ENCODE data around the gene ITFG2. TPM values are rescaled to one million over a fixed set of nuclear protein-coding genes. Genes with fewer than 3 reads are reported as not detected.

The ITFG2 gene
- total and polyA plus RNA-seq, 2 experiments from 2014 or later = 20.9 to 23.5 TPM

DNA sequence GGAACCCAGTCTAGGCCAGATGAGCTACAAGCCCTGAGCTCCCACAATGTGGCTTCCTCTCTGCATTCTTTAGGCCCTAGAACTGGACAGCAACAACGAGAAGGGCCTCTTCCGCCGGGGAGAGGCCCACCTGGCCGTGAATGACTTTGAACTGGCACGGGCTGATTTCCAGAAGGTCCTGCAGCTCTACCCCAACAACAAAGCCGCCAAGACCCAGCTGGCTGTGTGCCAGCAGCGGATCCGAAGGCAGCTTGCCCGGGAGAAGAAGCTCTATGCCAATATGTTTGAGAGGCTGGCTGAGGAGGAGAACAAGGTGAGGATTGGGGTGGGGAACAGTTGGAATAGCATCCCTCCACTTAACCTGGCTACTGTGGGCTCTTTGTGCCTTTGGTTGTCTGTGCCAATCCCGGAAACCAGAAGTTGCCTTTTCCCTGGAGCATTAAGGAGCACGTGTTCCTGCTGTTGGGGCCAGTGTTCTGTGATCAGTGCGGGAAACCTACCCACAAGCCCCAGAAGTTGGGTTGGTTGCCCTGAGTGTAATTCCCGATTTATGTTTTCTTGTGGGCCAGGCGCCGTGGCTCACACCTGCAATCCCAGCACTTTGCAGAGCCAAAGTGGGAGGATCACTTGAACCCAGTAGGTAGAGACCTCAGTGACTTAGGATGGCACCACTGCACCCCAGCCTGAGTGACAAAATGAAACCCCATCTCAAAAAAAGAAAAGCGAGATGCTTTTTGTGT lies 11.3 kb upstream of the ITFG2 start:
- no peaks in the 10 kb centered on the region for H3K9me3 ChIP-seq (ENCODE audit: low read depth)
- TF ChIP-seq EZH2 (IDR thresholded peaks at IDR 0.05; ENCODE audit: borderline replicate concordance) (no peak), EZH2phosphoT487 (IDR thresholded peaks at IDR 0.05; ENCODE audit: low read depth, severe bottlenecking, unreplicated experiment) (no peak)
- TF ChIP-seq, protein P1, sequence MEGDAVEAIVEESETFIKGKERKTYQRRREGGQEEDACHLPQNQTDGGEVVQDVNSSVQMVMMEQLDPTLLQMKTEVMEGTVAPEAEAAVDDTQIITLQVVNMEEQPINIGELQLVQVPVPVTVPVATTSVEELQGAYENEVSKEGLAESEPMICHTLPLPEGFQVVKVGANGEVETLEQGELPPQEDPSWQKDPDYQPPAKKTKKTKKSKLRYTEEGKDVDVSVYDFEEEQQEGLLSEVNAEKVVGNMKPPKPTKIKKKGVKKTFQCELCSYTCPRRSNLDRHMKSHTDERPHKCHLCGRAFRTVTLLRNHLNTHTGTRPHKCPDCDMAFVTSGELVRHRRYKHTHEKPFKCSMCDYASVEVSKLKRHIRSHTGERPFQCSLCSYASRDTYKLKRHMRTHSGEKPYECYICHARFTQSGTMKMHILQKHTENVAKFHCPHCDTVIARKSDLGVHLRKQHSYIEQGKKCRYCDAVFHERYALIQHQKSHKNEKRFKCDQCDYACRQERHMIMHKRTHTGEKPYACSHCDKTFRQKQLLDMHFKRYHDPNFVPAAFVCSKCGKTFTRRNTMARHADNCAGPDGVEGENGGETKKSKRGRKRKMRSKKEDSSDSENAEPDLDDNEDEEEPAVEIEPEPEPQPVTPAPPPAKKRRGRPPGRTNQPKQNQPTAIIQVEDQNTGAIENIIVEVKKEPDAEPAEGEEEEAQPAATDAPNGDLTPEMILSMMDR (IDR thresholded peaks at IDR 0.05; ENCODE audit: poor library complexity) = no peak
- peaks cover 24% of the 10 kb centered on the region for H3K79me2 ChIP-seq
- H3K4me2 ChIP-seq = no peak overlapping the region
- no peak for DNase-seq (ENCODE audit: low spot score)
- 94% methylated on average over 16 of the region's 16 CpGs for WGBS (ENCODE audit: low lambda C conversion rate, missing lambda C conversion rate)
- no peak overlapping the region for H2AFZ ChIP-seq
- H3K9me2 ChIP-seq (replicated peaks; ENCODE audit: insufficient read depth) = no peaks in the 10 kb centered on the region
- H3K27me3 ChIP-seq = no peaks in the 10 kb centered on the region
- H3K4me1 ChIP-seq (ENCODE audit: insufficient read depth) = peaks cover 6% of the 10 kb centered on the region
- no peak overlapping the region for H3K4me3 ChIP-seq
- H4K20me1 ChIP-seq (ENCODE audit: insufficient read depth, poor library complexity, severe bottlenecking) = peaks cover 21% of the 10 kb centered on the region
- H3K36me3 ChIP-seq (replicated peaks; ENCODE audit: insufficient read depth, low read depth) = no peaks in the 10 kb centered on the region
- no peak overlapping the region for H3K27ac ChIP-seq

DNA sequence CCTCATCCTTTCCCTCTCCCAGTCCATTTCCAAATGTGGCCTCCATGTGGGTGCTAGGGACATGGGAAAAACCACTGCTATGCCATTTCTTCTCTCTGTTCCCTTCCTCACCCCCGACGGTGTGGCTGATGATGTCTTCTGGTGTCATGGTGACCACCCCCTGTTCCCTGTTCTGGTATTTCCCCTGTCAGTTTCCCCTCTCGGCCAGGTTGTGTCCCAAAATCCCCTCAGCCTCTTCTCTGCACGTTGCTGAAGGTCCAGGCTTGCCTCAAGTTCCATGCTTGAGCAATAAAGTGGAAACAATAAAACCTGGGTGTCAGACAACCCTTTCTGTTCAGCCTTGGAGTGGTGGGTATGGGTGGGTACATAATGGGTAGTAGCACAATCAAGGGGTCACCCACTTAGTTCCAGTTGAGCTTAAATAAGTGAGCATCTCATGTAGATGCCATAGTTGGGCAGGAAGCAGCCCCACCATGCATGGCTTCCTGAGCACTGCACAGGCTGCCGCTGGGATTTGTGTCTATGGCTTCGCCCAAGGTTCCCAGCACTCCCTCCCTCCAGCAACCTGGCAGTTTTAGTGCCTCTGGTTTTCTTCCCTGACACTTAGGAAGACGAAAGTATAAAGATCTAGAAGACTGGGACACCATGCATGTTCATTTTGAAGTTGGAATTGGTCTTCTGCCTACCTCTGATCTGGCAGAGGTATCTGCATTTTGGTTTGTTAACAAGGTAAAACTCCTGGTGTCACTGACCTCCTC lies 8.7 kb upstream of the ITFG2 start:
- Histone ChIP-seq H2AFZ (no peak overlapping the region), H3K79me2 (no peaks in the 10 kb centered on the region), H3K4me2 (no peak overlapping the region), H3K4me3 (no peak overlapping the region), H3K9me2 (replicated peaks; ENCODE audit: insufficient read depth) (no peaks in the 10 kb centered on the region), H3K9me3 (ENCODE audit: low read depth) (no peaks in the 10 kb centered on the region), H3K4me1 (ENCODE audit: insufficient read depth) (peaks cover 2% of the 10 kb centered on the region), H3K27ac (peak overlapping the region; percentile 31), H4K20me1 (ENCODE audit: insufficient read depth, poor library complexity, severe bottlenecking) (no peaks in the 10 kb centered on the region), H3K27me3 (no peaks in the 10 kb centered on the region), H3K36me3 (replicated peaks; ENCODE audit: insufficient read depth, low read depth) (no peaks in the 10 kb centered on the region)
- 87% methylated on average over 7 of the region's 7 CpGs for WGBS (ENCODE audit: low lambda C conversion rate, missing lambda C conversion rate)
- TF ChIP-seq, protein P1 (IDR thresholded peaks at IDR 0.05; ENCODE audit: poor library complexity) = no peak
- TF ChIP-seq EZH2 (IDR thresholded peaks at IDR 0.05; ENCODE audit: borderline replicate concordance) = no peak
- no peak for TF ChIP-seq EZH2phosphoT487 (IDR thresholded peaks at IDR 0.05; ENCODE audit: low read depth, severe bottlenecking, unreplicated experiment)
- no peak for DNase-seq (ENCODE audit: low spot score)

DNA sequence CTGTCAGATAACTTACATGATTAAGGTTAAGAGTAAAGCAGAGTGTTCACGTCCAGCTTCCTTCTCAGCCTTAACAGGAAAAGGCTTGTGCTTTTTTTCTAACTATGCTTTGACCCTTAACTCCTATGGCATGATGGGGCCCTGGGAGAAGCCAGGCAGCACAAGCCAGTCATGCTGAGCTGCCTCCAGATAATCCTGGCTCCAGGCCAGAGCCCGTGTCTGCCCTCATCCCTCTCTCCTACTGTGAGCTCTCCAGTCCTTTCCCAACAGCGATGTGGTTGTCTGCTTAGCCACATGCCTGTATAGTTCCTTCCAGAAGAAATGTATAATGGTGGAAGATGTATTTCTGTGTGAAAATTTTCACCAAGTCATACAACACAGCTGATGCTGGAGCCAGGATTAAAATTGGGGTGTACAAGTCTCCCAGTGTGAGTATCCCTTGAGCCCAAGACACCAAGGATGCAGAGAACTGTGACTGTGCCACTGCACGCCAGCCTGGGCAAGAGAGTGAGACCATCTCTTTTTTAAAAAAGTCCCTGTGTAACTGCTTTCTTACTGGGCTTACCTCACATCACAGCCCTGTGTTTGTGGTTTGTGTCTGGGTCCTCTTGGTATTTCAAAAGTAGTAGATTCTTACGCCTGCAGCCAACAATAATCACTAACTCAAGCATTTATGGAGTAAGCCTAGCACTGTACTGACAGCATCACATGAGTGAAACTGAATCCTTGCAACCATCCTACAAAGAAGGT lies 7.9 kb upstream of the ITFG2 start:
- 80% methylated on average over 5 of the region's 5 CpGs for WGBS (ENCODE audit: low lambda C conversion rate, missing lambda C conversion rate)
- peak overlapping the region; percentile 44 for H3K27ac ChIP-seq
- no peaks in the 10 kb centered on the region for H3K9me2 ChIP-seq (replicated peaks; ENCODE audit: insufficient read depth)
- H3K9me3 ChIP-seq (ENCODE audit: low read depth) = no peaks in the 10 kb centered on the region
- peak overlapping the region; percentile 31 for H3K4me2 ChIP-seq
- TF ChIP-seq, protein P1 (IDR thresholded peaks at IDR 0.05; ENCODE audit: poor library complexity) = no peak
- TF ChIP-seq EZH2phosphoT487 (IDR thresholded peaks at IDR 0.05; ENCODE audit: low read depth, severe bottlenecking, unreplicated experiment) (no peak), EZH2 (IDR thresholded peaks at IDR 0.05; ENCODE audit: borderline replicate concordance) (no peak)
- no peaks in the 10 kb centered on the region for H3K79me2 ChIP-seq
- peak; percentile 77 for DNase-seq (ENCODE audit: low spot score)
- no peaks in the 10 kb centered on the region for H3K27me3 ChIP-seq
- H3K4me3 ChIP-seq = no peak overlapping the region
- H3K4me1 ChIP-seq (ENCODE audit: insufficient read depth) = peaks cover 2% of the 10 kb centered on the region
- H3K36me3 ChIP-seq (replicated peaks; ENCODE audit: insufficient read depth, low read depth) = no peaks in the 10 kb centered on the region
- H2AFZ ChIP-seq = no peak overlapping the region
- no peaks in the 10 kb centered on the region for H4K20me1 ChIP-seq (ENCODE audit: insufficient read depth, poor library complexity, severe bottlenecking)

All from hepatocyte (in vitro differentiated cells).